ENCODE measurements around the gene TPP2.

TPP2 gene

GRCh38 chr13:102693250-102693649 lies 96.5 kb downstream of the TPP2 start:
- H3K18ac ChIP-seq (ENCODE audit: low read length) = no peak overlapping the region
- no peaks in the 10 kb centered on the region for H3K79me2 ChIP-seq (ENCODE audit: control insufficient read depth, insufficient read depth, low read length, poor library complexity)
- WGBS (ENCODE audit: extremely low coverage, insufficient coverage, insufficient read length) = no CpG with 5 or more reads among the region's 4 CpGs
- no peak overlapping the region for H3K23ac ChIP-seq (ENCODE audit: low read length)
- peaks cover 9 to 12% of the 10 kb centered on the region in 2 experiments for H3K4me1 ChIP-seq (ENCODE audit: control insufficient read depth in 1 of 2, insufficient read depth in 2 of 2, low read length in 2 of 2)
- H3K4me3 ChIP-seq (ENCODE audit: low read depth, low read length) = no peak overlapping the region
- H3K36me3 ChIP-seq (ENCODE audit: control insufficient read depth in 1 of 2, insufficient read depth in 2 of 2, low read length in 2 of 2) = no peaks in the 10 kb centered on the region
- H4K91ac ChIP-seq (ENCODE audit: low read depth, low read length) = no peak overlapping the region
- H2BK5ac ChIP-seq (ENCODE audit: low read depth, low read length, poor library complexity) = no peak overlapping the region
- no peak overlapping the region for H2BK120ac ChIP-seq (ENCODE audit: insufficient read depth, low read length, poor library complexity)
- no peak overlapping the region for H2BK12ac ChIP-seq (ENCODE audit: low read length)
- H4K12ac ChIP-seq (ENCODE audit: low read depth, low read length) = no peak overlapping the region
- H4K8ac ChIP-seq (ENCODE audit: low read depth, low read length) = no peak overlapping the region
- H3K9ac ChIP-seq (ENCODE audit: low read length) = no peak overlapping the region
- H3K79me1 ChIP-seq (ENCODE audit: low read length) = peaks cover 7% of the 10 kb centered on the region
- H2AFZ ChIP-seq (ENCODE audit: insufficient read depth, low read length, poor library complexity) = no peak overlapping the region
- H3K27ac ChIP-seq (ENCODE audit: low read depth, low read length) = no peak overlapping the region
- H2AK5ac ChIP-seq (ENCODE audit: low read length) = no peak overlapping the region
- H3K14ac ChIP-seq (ENCODE audit: low read length) = no peak overlapping the region
- no peak for DNase-seq
- no peaks in the 10 kb centered on the region for H3K27me3 ChIP-seq (ENCODE audit: insufficient read depth, low read length)
- no peak overlapping the region for H3K4ac ChIP-seq (ENCODE audit: low read depth, low read length)
- H3K9me3 ChIP-seq (ENCODE audit: insufficient read depth, low read depth, low read length) = peaks cover 4% of the 10 kb centered on the region
- no peak overlapping the region for H3K4me2 ChIP-seq (ENCODE audit: low read length)

- Histone ChIP-seq H4K12ac (ENCODE audit: low read depth, low read length) (no peak overlapping the region), H3K79me2 (ENCODE audit: control insufficient read depth, insufficient read depth, low read length, poor library complexity) (no peaks in the 10 kb centered on the region), H3K18ac (ENCODE audit: low read length) (no peak overlapping the region), H3K4me2 (ENCODE audit: low read length) (no peak overlapping the region), H2AFZ (ENCODE audit: insufficient read depth, low read length, poor library complexity) (no peak overlapping the region), H3K9ac (ENCODE audit: low read length) (no peak overlapping the region), H3K27ac (ENCODE audit: low read depth, low read length) (no peak overlapping the region), H3K23ac (ENCODE audit: low read length) (no peak overlapping the region), H2BK5ac (ENCODE audit: low read depth, low read length, poor library complexity) (no peak overlapping the region), H3K4ac (ENCODE audit: low read depth, low read length) (no peak overlapping the region), H3K4me3 (ENCODE audit: low read depth, low read length) (no peak overlapping the region), H2BK120ac (ENCODE audit: insufficient read depth, low read length, poor library complexity) (no peak overlapping the region), H3K36me3 (ENCODE audit: control insufficient read depth in 1 of 2, insufficient read depth in 2 of 2, low read length in 2 of 2) (no peaks in the 10 kb centered on the region), H3K27me3 (ENCODE audit: insufficient read depth, low read length) (no peaks in the 10 kb centered on the region), H2AK5ac (ENCODE audit: low read length) (no peak overlapping the region), H4K91ac (ENCODE audit: low read depth, low read length) (no peak overlapping the region), H3K4me1 (ENCODE audit: control insufficient read depth in 1 of 2, insufficient read depth in 2 of 2, low read length in 2 of 2) (peaks cover 9 to 12% of the 10 kb centered on the region in 2 experiments), H4K8ac (ENCODE audit: low read depth, low read length) (no peak overlapping the region), H3K9me3 (ENCODE audit: insufficient read depth, low read depth, low read length) (peaks cover 6% of the 10 kb centered on the region), H2BK12ac (ENCODE audit: low read length) (no peak overlapping the region), H3K79me1 (ENCODE audit: low read length) (peaks cover 7% of the 10 kb centered on the region), H3K14ac (ENCODE audit: low read length) (no peak overlapping the region)
- no peak for DNase-seq
- WGBS (ENCODE audit: extremely low coverage, insufficient coverage, insufficient read length) = no CpG with 5 or more reads among the region's 2 CpGs
Observed at GRCh38 chr13:102693776-102694175, 97.0 kb downstream of the TPP2 start.

- no peak for DNase-seq
- H3K79me2 ChIP-seq (ENCODE audit: control insufficient read depth, insufficient read depth, low read length, poor library complexity) = no peaks in the 10 kb centered on the region
- no peak within 1 kb of the TSS for H4K91ac ChIP-seq (ENCODE audit: low read depth, low read length)
- H2AK5ac ChIP-seq (ENCODE audit: low read length) = peak within 1 kb of the TSS; percentile 30
- no peak within 1 kb of the TSS for H4K12ac ChIP-seq (ENCODE audit: low read depth, low read length)
- peaks cover 9 to 12% of the 10 kb centered on the region in 2 experiments for H3K4me1 ChIP-seq (ENCODE audit: control insufficient read depth in 1 of 2, insufficient read depth in 2 of 2, low read length in 2 of 2)
- H3K4me2 ChIP-seq (ENCODE audit: low read length) = no peak within 1 kb of the TSS
- H2BK5ac ChIP-seq (ENCODE audit: low read depth, low read length, poor library complexity) = no peak within 1 kb of the TSS
- no peak within 1 kb of the TSS for H3K4ac ChIP-seq (ENCODE audit: low read depth, low read length)
- no peaks in the 10 kb centered on the region for H3K27me3 ChIP-seq (ENCODE audit: insufficient read depth, low read length)
- no peak within 1 kb of the TSS for H4K8ac ChIP-seq (ENCODE audit: low read depth, low read length)
- no peak within 1 kb of the TSS for H3K27ac ChIP-seq (ENCODE audit: low read depth, low read length)
- no peak within 1 kb of the TSS for H3K9ac ChIP-seq (ENCODE audit: low read length)
- peak within 1 kb of the TSS; percentile 58 for H2BK120ac ChIP-seq (ENCODE audit: insufficient read depth, low read length, poor library complexity)
- no peak within 1 kb of the TSS for H2AFZ ChIP-seq (ENCODE audit: insufficient read depth, low read length, poor library complexity)
- no peak within 1 kb of the TSS for H3K18ac ChIP-seq (ENCODE audit: low read length)
- H3K4me3 ChIP-seq (ENCODE audit: low read depth, low read length) = no peak within 1 kb of the TSS
- H3K36me3 ChIP-seq (ENCODE audit: control insufficient read depth in 1 of 2, insufficient read depth in 2 of 2, low read length in 2 of 2) = no peaks in the 10 kb centered on the region
- no CpG with 5 or more reads among the region's 6 CpGs for WGBS (ENCODE audit: extremely low coverage, insufficient coverage, insufficient read length)
- peaks cover 9% of the 10 kb centered on the region for H3K79me1 ChIP-seq (ENCODE audit: low read length)
- H3K23ac ChIP-seq (ENCODE audit: low read length) = no peak within 1 kb of the TSS
- H3K14ac ChIP-seq (ENCODE audit: low read length) = no peak within 1 kb of the TSS
- peaks cover 7% of the 10 kb centered on the region for H3K9me3 ChIP-seq (ENCODE audit: insufficient read depth, low read depth, low read length)
- H2BK12ac ChIP-seq (ENCODE audit: low read length) = peak within 1 kb of the TSS; percentile 76
Observed at GRCh38 chr13:102694937-102695336, 98.2 kb downstream of the TPP2 start, which contains the start of gene METTL21C. Gene METTL21C, minus strand, starts transcription at chr13:102695044. Its CDS starts 546 bp downstream, at chr13:102694498.

GRCh38 chr13:102696465-102696864 lies 99.7 kb downstream of the TPP2 start:
- H3K18ac ChIP-seq (ENCODE audit: low read length) = no peak overlapping the region
- H2AFZ ChIP-seq (ENCODE audit: insufficient read depth, low read length, poor library complexity) = no peak overlapping the region
- peak overlapping the region; percentile 67 for H3K27ac ChIP-seq (ENCODE audit: low read depth, low read length)
- no peaks in the 10 kb centered on the region for H3K36me3 ChIP-seq (ENCODE audit: control insufficient read depth in 1 of 2, insufficient read depth in 2 of 2, low read length in 2 of 2)
- H3K9ac ChIP-seq (ENCODE audit: low read length) = no peak overlapping the region
- DNase-seq = peak; percentile 71 to 82
- no peaks in the 10 kb centered on the region for H3K79me2 ChIP-seq (ENCODE audit: control insufficient read depth, insufficient read depth, low read length, poor library complexity)
- no peak overlapping the region for H3K4ac ChIP-seq (ENCODE audit: low read depth, low read length)
- no peak overlapping the region for H3K4me2 ChIP-seq (ENCODE audit: low read length)
- H3K79me1 ChIP-seq (ENCODE audit: low read length) = peaks cover 15% of the 10 kb centered on the region
- H3K14ac ChIP-seq (ENCODE audit: low read length) = no peak overlapping the region
- H4K12ac ChIP-seq (ENCODE audit: low read depth, low read length) = no peak overlapping the region
- no peak overlapping the region for H2AK5ac ChIP-seq (ENCODE audit: low read length)
- peaks cover 18 to 19% of the 10 kb centered on the region in 2 experiments for H3K4me1 ChIP-seq (ENCODE audit: control insufficient read depth in 1 of 2, insufficient read depth in 2 of 2, low read length in 2 of 2)
- peak overlapping the region; percentile 40 for H2BK12ac ChIP-seq (ENCODE audit: low read length)
- no CpG with 5 or more reads among the region's 4 CpGs for WGBS (ENCODE audit: extremely low coverage, insufficient coverage, insufficient read length)
- peak overlapping the region; percentile 52 for H2BK120ac ChIP-seq (ENCODE audit: insufficient read depth, low read length, poor library complexity)
- peak overlapping the region; percentile 26 for H4K8ac ChIP-seq (ENCODE audit: low read depth, low read length)
- H3K23ac ChIP-seq (ENCODE audit: low read length) = no peak overlapping the region
- peak overlapping the region; percentile 74 for H4K91ac ChIP-seq (ENCODE audit: low read depth, low read length)
- peak overlapping the region; percentile 61 for H2BK5ac ChIP-seq (ENCODE audit: low read depth, low read length, poor library complexity)
- no peak overlapping the region for H3K4me3 ChIP-seq (ENCODE audit: low read depth, low read length)
- H3K27me3 ChIP-seq (ENCODE audit: insufficient read depth, low read length) = no peaks in the 10 kb centered on the region
- H3K9me3 ChIP-seq (ENCODE audit: insufficient read depth, low read depth, low read length) = peaks cover 7% of the 10 kb centered on the region
